DMS114 treated with DMSO at 0.1 percent for 48 hours (cell line): ENCODE measurements around the gene KRT35.

Source experiments
- DNase-seq: peaks from one replicate; lab custom pipeline; 2025; ENCODE audit not compliant: unreplicated experiment; lab: John Stamatoyannopoulos, UW

Gene KRT35

GRCh38 chr17:41490000-41490990 lies 9.3 kb upstream of the KRT35 start:
- no peak for DNase-seq

DNA sequence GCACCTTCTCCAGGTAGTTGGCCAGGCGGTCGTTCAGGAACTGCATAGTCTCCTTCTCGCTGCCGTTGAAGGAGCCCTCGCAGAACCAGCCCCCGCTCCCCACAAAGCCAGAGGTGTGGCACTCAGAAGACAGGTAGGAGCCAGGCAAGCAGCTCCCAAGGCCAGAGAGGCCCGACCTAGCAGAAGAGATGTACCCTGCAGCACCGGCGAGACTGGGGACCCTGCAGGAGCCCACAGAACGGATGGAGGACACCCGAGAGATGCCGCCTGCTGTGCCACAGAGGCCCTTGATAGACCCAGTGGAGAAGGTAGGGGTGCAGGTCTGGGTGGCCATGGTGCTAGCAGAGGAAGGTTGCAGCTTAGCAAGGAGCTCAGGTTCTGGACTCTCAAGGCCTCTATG lies 8.6 kb upstream of the KRT35 start, which contains the start of gene KRT36:
Gene KRT36, minus strand, starts transcription at position 380 of the 400 bp plus-strand sequence. Its CDS starts 46 bp downstream, at position 334.
- no peak for DNase-seq

DNA sequence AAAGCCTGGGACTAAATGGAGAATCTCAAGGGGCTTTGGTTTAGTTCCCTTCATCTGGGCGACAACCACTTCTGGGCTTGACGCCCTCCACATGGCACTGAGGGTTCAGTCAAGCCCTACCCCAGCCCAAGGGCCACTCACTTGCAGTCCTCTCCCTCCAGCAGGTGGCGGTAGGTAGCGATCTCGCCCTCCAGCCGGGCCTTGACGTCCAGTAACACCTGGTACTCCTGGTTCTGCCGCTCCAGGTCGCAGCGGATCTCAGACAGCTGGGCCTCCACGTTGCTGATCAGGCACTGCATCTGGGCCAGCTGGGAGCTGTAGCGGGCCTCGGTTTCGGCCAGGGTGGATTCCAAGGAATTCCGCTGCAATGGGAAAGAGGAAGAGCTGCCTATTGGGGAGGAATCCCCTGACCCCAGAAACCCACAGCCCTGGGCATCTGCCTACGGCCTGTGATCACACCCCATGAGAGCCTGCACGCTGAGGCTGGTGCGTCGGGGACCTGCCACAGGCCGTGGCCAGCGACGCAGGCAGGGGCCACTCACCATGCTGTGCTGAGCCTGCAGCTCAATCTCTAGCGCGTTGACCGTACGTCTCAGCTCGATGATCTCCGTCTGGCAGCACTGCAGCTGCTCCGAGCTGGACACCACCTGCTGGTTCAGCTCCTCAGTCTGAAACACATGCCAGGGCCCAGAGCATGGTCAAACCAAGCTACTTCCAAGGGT lies 6.0 kb upstream of the KRT35 start:
- no peak for DNase-seq

GRCh38 chr17:41486316-41486715 lies 5.4 kb upstream of the KRT35 start:
- DNase-seq, result no peak

DNA sequence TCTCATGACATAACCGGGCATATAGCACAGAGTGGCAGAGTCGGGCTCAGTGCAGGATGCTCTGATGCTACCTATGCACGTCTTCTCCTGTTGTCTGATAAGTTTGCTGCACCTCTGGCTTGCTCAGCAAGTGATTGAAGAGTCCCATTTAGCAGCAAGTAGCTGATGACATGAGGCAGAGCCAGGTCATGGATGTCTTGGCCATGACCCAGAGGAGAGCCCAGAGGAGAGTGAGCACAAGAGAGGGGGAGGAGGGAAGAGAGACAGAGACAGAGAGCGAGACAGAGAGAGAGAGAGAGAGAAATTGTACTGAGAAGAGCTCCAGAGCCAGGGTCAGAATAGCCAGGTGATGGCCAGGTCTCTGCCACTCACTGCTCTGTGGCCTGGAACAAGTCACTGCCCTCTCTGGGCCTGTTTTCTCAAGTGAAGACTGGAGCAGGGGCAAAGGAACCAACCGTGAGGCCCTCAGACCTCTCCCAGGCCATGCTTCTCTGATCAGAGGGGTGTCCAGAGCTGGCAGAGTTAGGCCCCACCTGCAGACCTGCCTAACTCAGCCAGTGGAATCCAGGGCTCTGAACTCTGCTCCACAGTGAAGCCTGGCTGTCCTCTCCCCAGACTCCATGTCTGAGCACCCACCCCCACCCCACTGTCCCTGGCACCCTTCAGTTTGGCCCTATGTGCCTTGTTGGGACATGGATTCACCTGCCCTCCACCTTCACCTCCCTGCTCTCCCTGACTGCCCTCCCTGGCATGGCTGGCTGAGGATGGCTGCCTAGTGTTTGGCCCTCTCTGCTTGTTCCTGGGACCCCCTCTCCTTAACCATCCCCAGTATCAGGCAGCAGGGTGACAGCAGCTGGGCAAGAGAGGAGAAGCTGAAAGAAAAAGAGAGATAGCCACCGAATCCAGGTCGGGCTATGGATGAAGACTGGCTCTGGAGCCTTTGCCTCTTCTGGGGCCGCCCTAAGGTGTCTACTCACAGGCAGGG lies 4.3 kb upstream of the KRT35 start:
- DNase-seq, result no peak

DNA sequence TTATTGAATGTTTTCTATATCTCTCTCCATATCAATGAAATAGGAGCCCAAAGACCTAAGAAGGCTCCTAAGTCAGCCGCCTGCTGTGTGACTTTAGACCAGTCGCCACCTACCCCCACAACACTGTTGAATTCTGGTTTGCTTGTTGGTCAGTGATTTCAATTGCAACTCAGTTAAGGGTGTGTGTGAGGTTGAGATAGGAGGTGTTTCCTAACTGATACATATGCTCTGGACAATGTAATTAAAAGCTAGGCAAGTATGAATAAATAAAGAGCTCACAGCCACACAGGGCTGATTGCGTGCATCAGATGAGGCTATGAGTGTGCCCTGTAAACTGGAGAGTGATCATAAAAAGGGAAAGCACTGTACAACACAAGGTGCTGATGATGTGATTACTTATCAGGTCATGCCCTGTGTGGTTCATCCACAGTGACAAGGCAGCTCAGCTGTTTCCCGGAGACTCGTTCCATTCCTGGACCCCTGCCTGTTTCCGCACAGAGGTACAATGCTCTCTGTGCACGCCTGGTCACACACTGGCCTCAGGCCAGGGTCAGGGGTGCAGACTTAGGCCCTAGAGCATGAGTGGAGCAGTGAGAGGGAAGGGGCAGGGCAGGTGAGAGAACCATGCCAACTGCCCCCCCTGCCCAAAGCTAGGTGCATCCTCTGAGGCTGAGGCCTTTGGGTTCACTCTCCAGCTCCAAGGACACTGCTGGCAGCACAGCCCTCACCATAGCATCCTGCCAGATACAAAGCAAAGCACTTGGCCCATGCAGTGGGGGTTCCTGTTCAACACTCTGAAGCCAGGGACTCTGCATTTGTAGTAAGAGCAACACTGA lies 3.3 kb upstream of the KRT35 start:
- no peak for DNase-seq

DNA sequence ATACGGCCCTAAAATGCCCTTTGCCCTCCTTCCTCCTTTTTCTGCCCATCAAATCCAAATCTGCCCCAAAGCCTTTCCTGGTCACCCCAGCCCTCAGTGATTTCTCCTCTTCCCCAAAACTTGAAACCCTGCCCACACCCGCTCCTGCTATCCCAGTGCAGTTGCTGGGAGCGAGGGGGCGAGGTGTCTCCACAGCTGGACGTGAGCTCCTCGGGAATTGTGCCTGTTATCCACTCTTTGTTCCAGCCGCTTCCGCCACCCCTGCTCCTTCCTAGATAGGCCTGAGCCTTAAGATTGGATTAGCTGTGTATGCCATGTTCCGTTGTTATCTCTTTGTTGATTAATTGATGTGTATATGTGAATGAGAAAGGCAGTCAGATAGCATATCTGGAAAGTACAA lies 2.6 kb upstream of the KRT35 start:
- DNase-seq, result no peak

- DNase-seq, result no peak
Observed at GRCh38 chr17:41480581-41480980, 370 bp downstream of the KRT35 start.

DNA sequence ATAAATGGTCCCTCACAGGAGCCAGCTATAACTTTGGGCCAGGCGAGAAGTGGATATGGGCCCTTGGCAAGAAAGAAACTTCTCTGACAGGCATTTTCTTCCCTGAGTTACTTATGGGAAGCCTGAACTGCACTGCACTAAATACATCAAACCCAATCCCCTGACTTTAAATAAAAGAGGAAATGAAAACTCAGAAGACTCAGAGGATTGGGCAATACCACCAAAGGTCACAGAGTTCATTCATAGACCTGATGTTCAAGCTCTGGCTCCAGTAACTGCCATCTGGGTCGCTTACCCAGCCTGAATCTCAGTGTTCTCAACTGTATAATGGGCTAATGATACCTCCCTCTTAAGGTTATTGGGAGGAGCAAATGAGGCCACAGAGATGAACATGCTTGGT lies 815 bp downstream of the KRT35 start:
- DNase-seq, result no peak

DNA sequence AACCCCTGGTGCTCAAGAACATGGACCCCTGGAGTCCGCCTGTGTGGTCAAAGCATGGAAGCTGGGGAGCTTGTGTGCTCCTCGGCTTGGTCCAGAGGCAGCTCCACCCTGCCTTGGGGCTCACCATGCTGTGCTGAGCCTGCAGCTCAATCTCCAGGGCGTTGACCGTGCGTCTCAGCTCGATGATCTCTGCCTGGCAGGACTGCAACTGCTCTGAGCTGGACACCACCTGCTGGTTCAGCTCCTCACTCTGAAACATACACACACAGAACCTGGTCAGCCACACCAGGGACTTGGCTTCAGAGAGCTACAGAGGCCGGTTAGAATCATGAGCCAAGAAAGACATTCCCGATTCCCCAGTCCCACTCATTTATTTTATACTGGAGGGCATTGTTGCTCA lies 2.7 kb downstream of the KRT35 start:
- DNase-seq, result no peak

- DNase-seq, result no peak
Observed at GRCh38 chr17:41476866-41477815, 3.8 kb downstream of the KRT35 start.

DNA sequence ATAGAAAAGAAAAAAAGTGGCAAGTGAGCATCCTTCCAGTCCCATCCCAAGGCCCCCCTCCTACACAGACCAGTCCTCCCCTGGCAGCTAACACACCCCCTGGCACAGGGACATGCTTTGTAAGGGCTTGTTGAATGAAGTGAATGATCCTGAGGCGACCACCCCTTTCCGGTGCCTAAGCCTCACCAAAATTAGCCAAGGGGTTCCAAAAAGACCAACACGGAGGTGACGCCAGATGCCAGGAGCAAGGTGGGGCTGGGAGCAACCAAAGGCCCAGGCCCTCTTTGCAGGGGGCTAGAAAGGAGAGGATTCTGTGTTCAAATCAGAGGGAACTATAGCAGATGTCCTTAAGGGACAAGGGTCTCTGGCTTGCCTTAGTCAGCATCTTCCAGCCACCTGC lies 5.5 kb downstream of the KRT35 start:
- DNase-seq, result no peak

DNA sequence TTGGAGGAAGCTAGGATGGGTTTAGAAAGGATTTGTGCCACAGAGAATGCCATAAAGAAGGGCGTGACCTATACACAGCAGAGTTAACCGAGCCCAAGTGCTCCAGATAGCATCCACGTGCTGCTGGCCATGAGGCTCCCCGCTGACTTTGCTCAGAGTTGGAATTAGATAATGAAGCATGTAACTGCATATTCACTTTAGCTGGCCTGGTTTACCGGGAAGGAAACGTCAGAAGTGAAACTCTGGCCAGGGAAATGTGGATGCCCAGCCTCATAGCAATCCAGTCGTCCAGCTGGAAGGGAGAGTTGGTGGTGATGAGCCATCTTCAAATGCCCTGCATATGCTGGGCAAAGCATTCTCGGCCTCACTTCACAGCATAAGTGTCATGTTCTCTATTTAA lies 6.1 kb downstream of the KRT35 start:
- no peak for DNase-seq

GRCh38 chr17:41468346-41468745 lies 12.6 kb downstream of the KRT35 start:
- DNase-seq, result no peak

GRCh38 chr17:41467561-41467960 lies 13.4 kb downstream of the KRT35 start:
- no peak for DNase-seq

GRCh38 chr17:41466988-41467387 lies 14.0 kb downstream of the KRT35 start, which contains the start of gene KRT32:
TSS of gene KRT32 (minus strand) at chr17:41467386. CDS start at chr17:41467325, 61 bp downstream.
- DNase-seq, result no peak

DNA sequence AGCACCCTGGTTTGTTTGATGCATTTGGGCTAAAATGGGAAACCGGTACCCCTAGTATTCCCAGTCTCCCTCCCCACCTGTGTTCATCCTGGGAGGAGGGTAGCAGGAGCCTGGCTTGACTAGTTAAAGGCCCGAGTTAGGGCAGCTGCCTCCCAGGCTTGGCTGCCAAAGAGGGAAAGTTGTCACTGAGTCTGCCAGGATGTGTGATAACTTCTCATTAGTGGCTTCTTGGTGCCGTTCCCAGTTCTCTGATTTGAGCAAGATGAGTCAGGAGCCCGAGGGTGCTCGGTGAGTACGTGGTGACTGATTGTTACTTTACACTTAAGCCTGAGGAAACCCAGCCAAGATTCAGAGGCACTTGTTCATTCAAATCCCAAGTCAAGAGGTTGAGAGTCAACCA lies 16.3 kb downstream of the KRT35 start:
- DNase-seq, result no peak

DNA sequence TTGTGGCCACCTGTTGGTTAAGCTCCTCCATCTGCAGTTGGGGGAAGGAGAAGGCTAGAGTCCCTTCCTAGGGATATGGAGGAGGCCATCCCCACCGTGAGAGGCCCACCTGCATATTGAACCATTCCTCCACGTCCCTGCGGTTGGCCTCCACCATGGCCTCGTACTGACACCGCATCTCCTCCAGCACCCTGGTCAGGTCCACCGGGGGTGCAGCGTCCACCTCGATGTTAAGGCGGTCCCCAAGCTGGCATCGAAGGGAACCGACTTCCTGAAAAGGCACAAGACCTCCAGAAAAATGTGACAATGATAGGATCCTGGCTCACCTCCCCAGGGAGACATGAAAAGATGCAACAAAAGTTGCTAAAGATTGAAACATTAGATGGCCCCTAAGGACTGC lies 16.8 kb downstream of the KRT35 start:
- DNase-seq, result no peak

- no peak for DNase-seq
Observed at GRCh38 chr17:41463746-41464145, 17.2 kb downstream of the KRT35 start.
